RWPE1 (cell line): Measurements from ENCODE around the gene MALAT1.

Source experiments
- CTCF ChIA-PET: fragments of 350-600 bp; sonication (Branson Sonifier 250); formaldehyde crosslinking; extraction: SDS; loops from one replicate; lab custom pipeline; 2021; lab: Yijun Ruan, JAX
- POLR2A ChIA-PET: fragments of 400-600 bp; formaldehyde crosslinking; extraction: SDS; loops from one replicate; lab custom pipeline; 2020; ENCODE audit warnings: antibody characterized with exemption; ENCODE audit not compliant: low non-redundant PET; lab: Yijun Ruan, JAX
- DNase-seq: peaks from one replicate; pipeline ENCODE4 v3.0.0; 2012; ENCODE audit warnings: low spot score
- H3K27ac ChIP-seq: fragments of 450-650 bp; 2 replicates; pipeline ENCODE4 v1.5.1; 2017
- TF ChIP-seq, protein P1 (sequence below): fragments of 450-650 bp; conservative IDR thresholded peaks from 2 replicates; pipeline ENCODE4 v1.5.1; 2017; ENCODE audit warnings: low read depth, mild to moderate bottlenecking

MALAT1 gene

DNA sequence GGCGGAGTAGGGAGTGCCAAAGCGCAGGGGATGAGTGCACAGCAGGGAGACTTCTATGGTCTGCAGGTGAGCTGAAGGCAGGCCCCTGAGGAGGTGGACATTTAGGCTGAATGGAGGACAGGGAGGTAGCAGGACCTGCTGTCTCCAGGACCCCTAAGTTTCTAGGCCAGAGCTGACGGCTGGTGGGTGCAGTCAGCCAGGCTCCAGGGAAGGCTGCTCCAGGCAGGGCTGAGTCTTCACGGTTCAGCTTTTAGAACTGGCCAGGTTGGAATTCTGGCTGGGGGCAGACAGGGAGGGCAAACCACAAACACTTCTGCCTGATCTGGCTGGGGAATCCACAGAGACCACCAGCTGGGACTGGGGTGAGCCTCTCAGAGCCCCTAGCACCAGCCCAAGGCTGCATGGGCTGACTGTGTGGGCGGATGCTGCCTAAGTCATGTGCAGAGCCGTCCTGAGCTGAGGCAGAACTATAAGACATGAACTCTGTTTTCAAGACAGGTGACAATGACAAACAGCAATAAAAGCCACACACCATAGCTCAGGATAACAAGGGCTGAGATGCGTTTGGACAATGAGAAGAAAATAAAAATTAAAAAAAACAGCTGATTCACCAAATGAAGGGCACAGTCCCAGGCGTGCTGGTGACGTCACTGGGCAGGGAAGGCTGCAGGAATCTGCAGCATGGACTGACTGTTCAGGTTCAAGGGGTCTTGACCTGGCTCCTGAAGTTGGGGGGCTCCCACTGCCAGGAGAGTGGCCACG, 10.4 kb upstream of the MALAT1 start:
- H3K27ac ChIP-seq = peak overlapping the region; percentile 99
- TF ChIP-seq, protein P1, sequence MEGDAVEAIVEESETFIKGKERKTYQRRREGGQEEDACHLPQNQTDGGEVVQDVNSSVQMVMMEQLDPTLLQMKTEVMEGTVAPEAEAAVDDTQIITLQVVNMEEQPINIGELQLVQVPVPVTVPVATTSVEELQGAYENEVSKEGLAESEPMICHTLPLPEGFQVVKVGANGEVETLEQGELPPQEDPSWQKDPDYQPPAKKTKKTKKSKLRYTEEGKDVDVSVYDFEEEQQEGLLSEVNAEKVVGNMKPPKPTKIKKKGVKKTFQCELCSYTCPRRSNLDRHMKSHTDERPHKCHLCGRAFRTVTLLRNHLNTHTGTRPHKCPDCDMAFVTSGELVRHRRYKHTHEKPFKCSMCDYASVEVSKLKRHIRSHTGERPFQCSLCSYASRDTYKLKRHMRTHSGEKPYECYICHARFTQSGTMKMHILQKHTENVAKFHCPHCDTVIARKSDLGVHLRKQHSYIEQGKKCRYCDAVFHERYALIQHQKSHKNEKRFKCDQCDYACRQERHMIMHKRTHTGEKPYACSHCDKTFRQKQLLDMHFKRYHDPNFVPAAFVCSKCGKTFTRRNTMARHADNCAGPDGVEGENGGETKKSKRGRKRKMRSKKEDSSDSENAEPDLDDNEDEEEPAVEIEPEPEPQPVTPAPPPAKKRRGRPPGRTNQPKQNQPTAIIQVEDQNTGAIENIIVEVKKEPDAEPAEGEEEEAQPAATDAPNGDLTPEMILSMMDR = no peak
- DNase-seq = no peak
- POLR2A ChIA-PET = interaction anchor here (0.5 to 1.5 kb wide), 4 partner anchors 9 to 24 kb away, joined by 3 to 4 read pairs (median 3); no protein-coding TSS in a partner anchor
- CTCF ChIA-PET = interaction anchor here (0.8 to 1.0 kb wide), 2 partner anchors 16 to 19 kb away, joined by 3 to 4 read pairs; no protein-coding TSS in a partner anchor

DNA sequence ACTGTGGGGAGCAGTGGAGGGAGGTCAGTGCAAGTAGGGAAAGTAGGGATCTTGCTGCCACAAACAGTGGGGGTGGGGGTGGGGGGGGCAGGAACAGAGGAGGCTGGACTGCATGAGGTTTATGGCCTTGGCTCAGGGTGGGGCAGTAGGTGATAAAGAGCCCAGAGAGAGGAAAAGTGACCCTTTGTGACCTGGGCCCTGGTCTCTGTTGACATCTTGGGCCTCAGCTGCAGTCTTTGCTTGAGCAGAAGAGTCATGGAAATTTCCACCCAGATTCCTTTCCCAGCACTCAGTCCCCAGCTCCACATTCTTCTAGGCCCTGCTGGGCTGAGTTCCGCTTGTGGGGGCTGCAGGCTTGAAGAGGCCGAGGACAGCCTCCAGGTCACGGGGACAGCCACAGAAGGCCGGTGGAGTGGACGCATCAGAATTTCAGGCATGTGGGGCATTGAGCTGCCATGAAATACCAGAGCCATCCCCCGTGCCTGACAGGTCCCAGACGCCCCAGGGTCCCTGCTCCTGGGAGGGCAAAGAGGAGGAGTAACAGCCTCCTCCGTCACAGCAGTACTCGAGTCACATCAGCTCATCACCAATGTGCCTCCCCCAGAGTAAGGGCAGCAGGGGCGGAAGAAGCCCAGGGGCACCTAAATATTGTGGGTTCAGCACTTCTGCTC, 9.7 kb upstream of the MALAT1 start:
- peak overlapping the region; percentile 99 for H3K27ac ChIP-seq
- TF ChIP-seq, protein P1 = no peak
- CTCF ChIA-PET = interaction anchor here (0.8 kb wide), 1 partner anchor 11 kb away, joined by 4 read pairs; no protein-coding TSS in a partner anchor
- no peak for DNase-seq
- POLR2A ChIA-PET = interaction anchor here (0.6 to 1.5 kb wide), 2 partner anchors 8 to 11 kb away, joined by 3 to 4 read pairs; no protein-coding TSS in a partner anchor

DNA sequence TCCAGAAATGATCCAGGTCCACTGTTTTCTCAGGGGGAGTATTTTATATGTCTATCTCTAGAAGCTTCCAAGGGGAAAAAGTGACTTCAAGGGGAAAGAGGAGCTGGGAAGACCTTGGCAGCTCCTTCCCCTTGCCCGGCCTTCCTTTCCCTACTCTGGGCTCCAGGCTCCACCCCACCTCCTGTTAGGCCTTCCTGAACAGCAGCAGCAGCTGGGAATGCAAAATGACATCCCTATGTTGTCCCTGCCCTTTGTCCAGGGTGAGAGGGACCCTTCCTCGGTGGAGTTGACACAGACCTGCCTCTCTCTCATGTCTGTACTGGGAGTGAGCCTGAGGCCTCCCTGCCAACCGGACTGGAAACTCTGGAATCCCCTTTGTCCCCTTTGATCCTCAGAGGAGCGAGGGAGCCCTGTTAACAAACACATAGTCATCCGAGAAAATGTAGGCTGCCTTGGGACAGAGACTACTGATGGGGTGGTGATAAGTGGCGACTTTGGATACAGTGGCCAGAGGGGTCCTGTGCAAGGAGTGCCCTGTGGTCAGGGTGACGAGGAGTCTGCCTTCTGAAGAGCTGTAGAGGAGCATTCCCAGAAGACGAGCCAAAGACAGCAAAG, 9.0 kb upstream of the MALAT1 start:
- TF ChIP-seq, protein P1 = no peak
- ChIA-PET CTCF (interaction anchor here (0.8 kb wide), 1 partner anchor 11 kb away, joined by 4 read pairs; no protein-coding TSS in a partner anchor), POLR2A (interaction anchor here (0.6 kb wide), 1 partner anchor 12 kb away, joined by 3 read pairs; no protein-coding TSS in a partner anchor)
- no peak for DNase-seq
- peak overlapping the region; percentile 99 for H3K27ac ChIP-seq

DNA sequence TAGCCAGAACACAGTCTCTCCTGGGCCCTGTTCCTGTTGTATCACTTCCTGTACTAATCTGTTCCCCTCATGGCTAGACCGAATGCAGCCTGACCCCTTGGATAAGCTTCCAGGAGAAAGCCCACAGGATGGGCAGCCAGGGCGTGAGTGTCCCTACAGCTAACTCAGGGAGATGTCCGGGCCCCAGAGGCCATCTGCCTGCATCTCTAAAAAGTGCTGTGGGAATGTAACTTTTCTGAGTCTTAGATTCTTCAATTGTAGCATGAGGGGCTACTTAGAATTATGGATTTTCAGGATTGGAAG, 7.7 kb upstream of the MALAT1 start:
- ChIA-PET CTCF (interaction anchor here (0.7 to 0.9 kb wide), 2 partner anchors 12 to 19 kb away, joined by 3 to 7 read pairs; no protein-coding TSS in a partner anchor), POLR2A (interaction anchor here (1.2 kb wide), 1 partner anchor 11 kb away, joined by 4 read pairs; no protein-coding TSS in a partner anchor)
- peak overlapping the region; percentile 99 for H3K27ac ChIP-seq
- DNase-seq = no peak
- TF ChIP-seq, protein P1 = no peak

DNA sequence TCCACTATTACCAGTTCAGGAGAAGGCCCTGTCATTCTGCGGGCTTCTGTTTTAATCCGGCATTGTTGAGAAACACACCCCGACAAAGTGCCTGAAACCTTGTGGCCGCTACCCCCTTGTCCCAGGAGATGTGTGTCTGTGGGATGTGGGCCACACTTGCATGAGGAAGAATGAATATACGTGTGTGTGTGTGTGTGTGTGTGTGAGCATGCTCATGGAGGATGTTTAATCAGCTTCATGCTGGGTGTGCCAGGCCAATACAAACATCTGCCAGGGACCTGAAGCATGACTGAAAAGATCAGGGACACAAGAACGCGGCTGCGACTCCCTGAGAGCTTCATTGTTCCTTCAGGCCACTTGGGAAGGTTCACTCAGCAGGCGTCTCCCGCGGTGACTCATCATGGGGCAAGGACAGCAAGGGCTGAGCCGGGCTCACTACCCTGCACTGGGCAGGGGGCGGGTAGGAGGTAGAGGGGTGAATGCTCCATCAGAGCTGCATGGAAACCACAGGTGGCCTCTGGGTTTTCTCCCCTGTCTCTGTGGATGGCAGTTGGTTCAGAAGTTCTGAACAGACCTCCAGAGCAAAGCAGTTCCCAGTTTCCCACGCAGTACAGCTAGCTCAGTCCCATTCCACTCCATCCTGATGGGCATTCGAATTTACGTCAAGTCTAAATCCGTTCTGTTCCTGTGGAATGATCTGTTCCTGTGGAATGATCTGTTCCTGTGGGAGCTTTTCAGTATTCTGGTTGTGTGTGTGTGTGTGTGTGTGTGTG, 7.0 kb upstream of the MALAT1 start:
- TF ChIP-seq, protein P1 = no peak
- ChIA-PET POLR2A (interaction anchor here (0.6 to 2.5 kb wide), 4 partner anchors 10 to 289 kb away, joined by 3 to 19 read pairs (median 4); partner anchors contain the start of gene AP5B1), CTCF (interaction anchor here (0.6 to 1.0 kb wide), 4 partner anchors 10 to 360 kb away, joined by 3 to 7 read pairs (median 3); no protein-coding TSS in a partner anchor)
- peak overlapping the region; percentile 99 for H3K27ac ChIP-seq
- DNase-seq = no peak
